Activated naive CD8-positive, alpha-beta T cell treated with anti-CD3 and anti-CD28 coated beads for 36 hours (primary cell): ENCODE measurements around the gene BMP7. TPM values are rescaled to one million over a fixed set of nuclear protein-coding genes. Genes with fewer than 3 reads are reported as not detected.
"Not testable (repeated sequence)": the region's sequence is repeated elsewhere in the genome, so short reads cannot be mapped to it uniquely, and the experiment has no call there.

ENCODE experiments used
- DNase-seq: peaks from one replicate; pipeline ENCODE4 v3.0.0; 2021
- H3K27ac Mint-ChIP-seq: one replicate; pipeline ENCODE4 v1.8.0; 2022; ENCODE audit warnings: mild to moderate bottlenecking, moderate library complexity, mixed read lengths
- H3K27me3 Mint-ChIP-seq: one replicate; pipeline ENCODE4 v1.8.0; 2022; ENCODE audit warnings: mild to moderate bottlenecking, mixed read lengths
- H3K36me3 Mint-ChIP-seq: one replicate; pipeline ENCODE4 v1.8.0; 2021; ENCODE audit warnings: mild to moderate bottlenecking, mixed read lengths
- H3K4me1 Mint-ChIP-seq: one replicate; pipeline ENCODE4 v1.8.0; 2021; ENCODE audit warnings: mixed read lengths
- H3K4me3 Mint-ChIP-seq: one replicate; pipeline ENCODE4 v1.8.0; 2022; ENCODE audit warnings: mild to moderate bottlenecking, moderate library complexity, mixed read lengths
- H3K9me3 Mint-ChIP-seq: one replicate; pipeline ENCODE4 v1.8.0; 2022; ENCODE audit warnings: mixed read lengths
- total RNA-seq, 2 experiments: library from RNA; stranded (reverse); gene quantifications; one replicate each; pipeline ENCODE4 v1.2.3, GENCODE V29; 2021

BMP7 gene
- total RNA-seq, 2 experiments from 2014 or later: not detected

GRCh38 chr20:57239725-57240124 is 26.7 kb downstream of the BMP7 start:
- H3K27ac Mint-ChIP-seq: not testable (repeated sequence)
- H3K27me3 Mint-ChIP-seq: peaks cover 27% of the 10 kb centered on the region

GRCh38 chr20:57239324-57239723 is 27.1 kb downstream of the BMP7 start:
- H3K4me3 Mint-ChIP-seq, DNase-seq, H3K9me3 Mint-ChIP-seq, H3K36me3 Mint-ChIP-seq, H3K27ac Mint-ChIP-seq, H3K4me1 Mint-ChIP-seq: not testable (repeated sequence)
- peaks cover 31% of the 10 kb centered on the region for H3K27me3 Mint-ChIP-seq

More at GRCh38 chr20:57239725-57240124, 26.7 kb downstream of the BMP7 start:
- not testable (repeated sequence) for H3K36me3 Mint-ChIP-seq, H3K9me3 Mint-ChIP-seq, DNase-seq, H3K4me1 Mint-ChIP-seq, H3K4me3 Mint-ChIP-seq

- Mint-ChIP-seq H3K4me1 (no peaks in the 10 kb centered on the region), H3K36me3 (no peaks in the 10 kb centered on the region), H3K27ac (no peak overlapping the region), H3K9me3 (no peaks in the 10 kb centered on the region), H3K27me3 (peaks cover 32% of the 10 kb centered on the region), H3K4me3 (no peak overlapping the region)
- DNase-seq: no peak
These were observed 28.4 kb downstream of the BMP7 start for GRCh38 chr20:57238089-57238488.

- DNase-seq: no peak
- H3K9me3 Mint-ChIP-seq: no peaks in the 10 kb centered on the region
- H3K27ac Mint-ChIP-seq: no peak overlapping the region
- no peaks in the 10 kb centered on the region for H3K36me3 Mint-ChIP-seq
- no peak overlapping the region for H3K4me3 Mint-ChIP-seq
- peaks cover 32% of the 10 kb centered on the region for H3K27me3 Mint-ChIP-seq
- no peaks in the 10 kb centered on the region for H3K4me1 Mint-ChIP-seq
These were observed 28.9 kb downstream of the BMP7 start for GRCh38 chr20:57237585-57237953.

GRCh38 chr20:57236813-57237584 is 29.4 kb downstream of the BMP7 start:
- H3K36me3 Mint-ChIP-seq: no peaks in the 10 kb centered on the region
- H3K9me3 Mint-ChIP-seq: no peaks in the 10 kb centered on the region
- no peak overlapping the region for H3K4me3 Mint-ChIP-seq
- H3K27ac Mint-ChIP-seq: no peak overlapping the region
- H3K4me1 Mint-ChIP-seq: no peaks in the 10 kb centered on the region
- DNase-seq: no peak
- peaks cover 35% of the 10 kb centered on the region for H3K27me3 Mint-ChIP-seq

- H3K9me3 Mint-ChIP-seq: no peaks in the 10 kb centered on the region
- no peak overlapping the region for H3K4me3 Mint-ChIP-seq
- H3K27ac Mint-ChIP-seq: no peak overlapping the region
- H3K36me3 Mint-ChIP-seq: no peaks in the 10 kb centered on the region
- peaks cover 35% of the 10 kb centered on the region for H3K27me3 Mint-ChIP-seq
- DNase-seq: no peak
- no peaks in the 10 kb centered on the region for H3K4me1 Mint-ChIP-seq
These were observed 31.7 kb downstream of the BMP7 start for GRCh38 chr20:57234556-57235251.

GRCh38 chr20:57231951-57232428 is 34.5 kb downstream of the BMP7 start:
- H3K4me3 Mint-ChIP-seq: no peak overlapping the region
- no peaks in the 10 kb centered on the region for H3K4me1 Mint-ChIP-seq
- H3K36me3 Mint-ChIP-seq: no peaks in the 10 kb centered on the region
- H3K27ac Mint-ChIP-seq: no peak overlapping the region
- H3K27me3 Mint-ChIP-seq: peaks cover 27% of the 10 kb centered on the region
- no peak for DNase-seq
- H3K9me3 Mint-ChIP-seq: no peaks in the 10 kb centered on the region

GRCh38 chr20:57231161-57231560 is 35.3 kb downstream of the BMP7 start:
- no peaks in the 10 kb centered on the region for H3K36me3 Mint-ChIP-seq
- no peak overlapping the region for H3K27ac Mint-ChIP-seq
- DNase-seq: no peak
- peaks cover 21% of the 10 kb centered on the region for H3K27me3 Mint-ChIP-seq
- no peaks in the 10 kb centered on the region for H3K9me3 Mint-ChIP-seq
- H3K4me3 Mint-ChIP-seq: no peak overlapping the region
- H3K4me1 Mint-ChIP-seq: no peaks in the 10 kb centered on the region

- H3K36me3 Mint-ChIP-seq: no peaks in the 10 kb centered on the region
These were observed 36.2 kb downstream of the BMP7 start for GRCh38 chr20:57230247-57230646.

GRCh38 chr20:57229490-57229889 is 37.0 kb downstream of the BMP7 start:
- no peaks in the 10 kb centered on the region for H3K36me3 Mint-ChIP-seq
- no peaks in the 10 kb centered on the region for H3K4me1 Mint-ChIP-seq
- H3K27me3 Mint-ChIP-seq: peaks cover 6% of the 10 kb centered on the region
- no peaks in the 10 kb centered on the region for H3K9me3 Mint-ChIP-seq
- no peak overlapping the region for H3K4me3 Mint-ChIP-seq
- no peak overlapping the region for H3K27ac Mint-ChIP-seq
- DNase-seq: no peak

More at GRCh38 chr20:57230247-57230646, 36.2 kb downstream of the BMP7 start:
- Mint-ChIP-seq H3K4me1 (no peaks in the 10 kb centered on the region), H3K27me3 (peaks cover 12% of the 10 kb centered on the region), H3K4me3 (no peak overlapping the region), H3K27ac (no peak overlapping the region), H3K9me3 (no peaks in the 10 kb centered on the region)
- no peak for DNase-seq

GRCh38 chr20:57225830-57226229 is 40.6 kb downstream of the BMP7 start:
- H3K27me3 Mint-ChIP-seq: peaks cover 9% of the 10 kb centered on the region
- H3K27ac Mint-ChIP-seq: no peak overlapping the region
- H3K4me3 Mint-ChIP-seq: no peak overlapping the region
- no peaks in the 10 kb centered on the region for H3K36me3 Mint-ChIP-seq
- H3K9me3 Mint-ChIP-seq: no peaks in the 10 kb centered on the region
- H3K4me1 Mint-ChIP-seq: no peaks in the 10 kb centered on the region
- no peak for DNase-seq

- Mint-ChIP-seq H3K9me3 (no peaks in the 10 kb centered on the region), H3K4me1 (no peaks in the 10 kb centered on the region), H3K4me3 (no peak overlapping the region), H3K36me3 (no peaks in the 10 kb centered on the region), H3K27me3 (peaks cover 9% of the 10 kb centered on the region), H3K27ac (no peak overlapping the region)
- DNase-seq: no peak
These were observed 41.2 kb downstream of the BMP7 start for GRCh38 chr20:57225197-57225733.

GRCh38 chr20:57224641-57225138 is 41.8 kb downstream of the BMP7 start:
- Mint-ChIP-seq H3K27me3 (peaks cover 9% of the 10 kb centered on the region), H3K4me3 (no peak overlapping the region), H3K9me3 (no peaks in the 10 kb centered on the region), H3K4me1 (no peaks in the 10 kb centered on the region), H3K27ac (no peak overlapping the region), H3K36me3 (no peaks in the 10 kb centered on the region)
- no peak for DNase-seq

GRCh38 chr20:57223648-57224489 is 42.6 kb downstream of the BMP7 start:
- no peak overlapping the region for H3K27ac Mint-ChIP-seq
- no peaks in the 10 kb centered on the region for H3K36me3 Mint-ChIP-seq
- no peaks in the 10 kb centered on the region for H3K9me3 Mint-ChIP-seq
- DNase-seq: no peak
- H3K4me1 Mint-ChIP-seq: no peaks in the 10 kb centered on the region
- no peak overlapping the region for H3K4me3 Mint-ChIP-seq
- H3K27me3 Mint-ChIP-seq: peaks cover 9% of the 10 kb centered on the region

GRCh38 chr20:57222631-57222950 is 43.9 kb downstream of the BMP7 start:
- no peak for DNase-seq
- Mint-ChIP-seq H3K27ac (no peak overlapping the region), H3K36me3 (no peaks in the 10 kb centered on the region), H3K4me1 (no peaks in the 10 kb centered on the region), H3K27me3 (peaks cover 9% of the 10 kb centered on the region), H3K4me3 (no peak overlapping the region), H3K9me3 (no peaks in the 10 kb centered on the region)
